ENCODE data around the gene ANKS1A.

ANKS1A gene

DNA sequence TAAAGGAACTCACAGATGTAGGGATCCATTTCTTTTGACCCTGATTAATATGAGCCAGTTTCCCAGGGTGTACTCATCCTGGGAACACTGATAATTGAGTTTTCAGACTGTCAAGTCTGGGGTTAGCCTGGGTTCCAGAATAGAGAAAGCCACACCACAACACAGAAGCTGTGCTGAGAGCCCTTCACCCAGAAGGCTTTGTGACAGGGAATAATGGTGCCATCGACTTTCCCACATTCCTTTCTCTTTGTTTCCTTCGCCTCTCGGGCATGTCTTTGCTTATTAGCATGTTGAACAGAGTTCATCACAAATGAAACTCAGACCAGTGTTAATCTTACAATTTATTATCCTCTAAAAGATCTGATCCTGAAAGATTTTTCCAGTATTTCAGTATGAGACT, 157.0 kb downstream of the ANKS1A start:
- TF ChIP-seq, protein P1, sequence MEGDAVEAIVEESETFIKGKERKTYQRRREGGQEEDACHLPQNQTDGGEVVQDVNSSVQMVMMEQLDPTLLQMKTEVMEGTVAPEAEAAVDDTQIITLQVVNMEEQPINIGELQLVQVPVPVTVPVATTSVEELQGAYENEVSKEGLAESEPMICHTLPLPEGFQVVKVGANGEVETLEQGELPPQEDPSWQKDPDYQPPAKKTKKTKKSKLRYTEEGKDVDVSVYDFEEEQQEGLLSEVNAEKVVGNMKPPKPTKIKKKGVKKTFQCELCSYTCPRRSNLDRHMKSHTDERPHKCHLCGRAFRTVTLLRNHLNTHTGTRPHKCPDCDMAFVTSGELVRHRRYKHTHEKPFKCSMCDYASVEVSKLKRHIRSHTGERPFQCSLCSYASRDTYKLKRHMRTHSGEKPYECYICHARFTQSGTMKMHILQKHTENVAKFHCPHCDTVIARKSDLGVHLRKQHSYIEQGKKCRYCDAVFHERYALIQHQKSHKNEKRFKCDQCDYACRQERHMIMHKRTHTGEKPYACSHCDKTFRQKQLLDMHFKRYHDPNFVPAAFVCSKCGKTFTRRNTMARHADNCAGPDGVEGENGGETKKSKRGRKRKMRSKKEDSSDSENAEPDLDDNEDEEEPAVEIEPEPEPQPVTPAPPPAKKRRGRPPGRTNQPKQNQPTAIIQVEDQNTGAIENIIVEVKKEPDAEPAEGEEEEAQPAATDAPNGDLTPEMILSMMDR (conservative IDR thresholded peaks at IDR 0.05) = no peak
- H3K27ac ChIP-seq = peak overlapping the region; percentile 88

DNA sequence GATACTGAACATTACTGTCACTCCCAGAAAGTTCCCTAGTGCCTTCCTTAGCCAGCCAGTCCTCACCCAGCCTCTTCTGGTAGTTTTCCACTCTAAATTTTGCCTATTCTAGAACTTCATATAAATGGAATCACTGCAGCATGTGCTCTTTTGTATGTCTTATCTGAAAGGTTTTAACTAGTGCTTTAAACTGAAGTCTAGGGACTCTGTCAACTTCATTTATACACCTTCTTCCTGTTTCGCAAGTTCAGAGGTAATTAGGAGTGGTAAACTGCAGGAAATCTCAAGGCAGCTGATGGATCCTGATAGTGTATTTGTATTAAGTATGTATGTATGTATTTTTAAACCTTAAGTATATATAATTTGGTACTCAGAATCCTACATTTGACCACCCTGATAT, 157.8 kb downstream of the ANKS1A start:
- TF ChIP-seq, protein P1 (conservative IDR thresholded peaks at IDR 0.05) = no peak
- H3K27ac ChIP-seq = peak overlapping the region; percentile 88

DNA sequence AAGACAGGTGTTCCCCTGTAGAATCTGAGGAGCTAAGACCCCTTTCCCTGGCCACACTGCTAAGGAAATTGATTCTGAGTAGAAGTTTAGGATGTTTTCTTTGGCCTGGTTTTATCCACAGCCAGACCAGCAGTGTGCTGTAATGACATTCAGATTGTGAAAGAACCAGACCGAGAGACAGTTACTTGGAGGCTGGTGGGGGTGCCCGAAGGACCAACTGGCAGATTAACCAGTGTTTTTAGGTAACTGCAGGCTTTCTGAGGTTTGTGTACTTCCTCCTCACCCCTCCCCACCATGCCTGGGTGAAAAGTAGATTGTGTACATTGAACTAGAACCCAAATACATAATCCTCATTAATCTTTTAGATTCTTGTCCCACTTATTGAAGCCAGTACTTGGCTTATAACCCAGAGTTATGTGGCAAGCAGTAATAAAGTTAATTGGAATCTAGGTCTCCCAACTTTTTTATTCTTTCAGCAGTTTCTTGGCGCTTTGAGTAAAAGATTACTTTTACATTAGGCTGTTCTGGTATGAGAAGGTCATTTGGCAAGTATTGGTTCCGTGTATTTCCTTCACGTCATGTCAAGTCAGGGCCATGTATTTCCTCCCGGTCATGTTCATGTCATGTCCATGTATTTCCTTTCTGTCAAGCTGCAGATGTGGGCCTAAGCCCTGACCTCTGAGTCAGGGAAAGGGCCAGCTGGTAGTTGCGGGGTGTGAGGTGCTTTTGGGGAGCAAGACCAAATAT, 158.4 kb downstream of the ANKS1A start:
- TF ChIP-seq, protein P1 (conservative IDR thresholded peaks at IDR 0.05) = no peak
- H3K27ac ChIP-seq = peak overlapping the region; percentile 88

DNA sequence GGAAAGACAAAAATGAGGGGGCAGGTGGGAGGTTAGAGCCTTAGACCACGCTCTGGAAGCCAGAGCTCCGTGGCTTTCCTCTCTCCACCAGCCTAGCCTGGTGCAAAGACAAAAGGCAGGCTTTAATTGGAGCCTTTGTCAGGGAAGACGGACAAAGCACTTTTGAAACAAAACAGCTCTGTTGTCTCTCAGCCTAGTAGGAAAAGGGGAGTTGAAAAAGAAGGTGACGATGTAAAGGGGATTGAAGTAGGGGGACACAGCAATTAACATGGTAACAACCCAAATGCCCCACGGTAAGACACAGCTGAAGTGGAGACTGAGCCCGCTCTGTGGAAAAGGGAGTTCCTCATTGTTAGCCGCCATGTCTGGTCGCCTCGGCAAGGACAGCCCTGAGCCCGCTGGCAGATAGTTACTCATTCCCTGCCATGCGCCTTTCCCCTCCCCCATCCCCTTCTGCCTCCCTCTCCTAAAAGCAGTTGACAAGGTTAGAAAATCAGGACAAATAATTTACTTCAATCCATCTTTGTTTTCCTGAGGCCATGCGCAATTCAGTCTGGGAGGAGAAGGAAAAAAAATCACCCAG, 159.1 kb downstream of the ANKS1A start:
- H3K27ac ChIP-seq = no peak overlapping the region; the same call in 1 of the 2 replicates
- TF ChIP-seq, protein P1 (conservative IDR thresholded peaks at IDR 0.05) = no peak

DNA sequence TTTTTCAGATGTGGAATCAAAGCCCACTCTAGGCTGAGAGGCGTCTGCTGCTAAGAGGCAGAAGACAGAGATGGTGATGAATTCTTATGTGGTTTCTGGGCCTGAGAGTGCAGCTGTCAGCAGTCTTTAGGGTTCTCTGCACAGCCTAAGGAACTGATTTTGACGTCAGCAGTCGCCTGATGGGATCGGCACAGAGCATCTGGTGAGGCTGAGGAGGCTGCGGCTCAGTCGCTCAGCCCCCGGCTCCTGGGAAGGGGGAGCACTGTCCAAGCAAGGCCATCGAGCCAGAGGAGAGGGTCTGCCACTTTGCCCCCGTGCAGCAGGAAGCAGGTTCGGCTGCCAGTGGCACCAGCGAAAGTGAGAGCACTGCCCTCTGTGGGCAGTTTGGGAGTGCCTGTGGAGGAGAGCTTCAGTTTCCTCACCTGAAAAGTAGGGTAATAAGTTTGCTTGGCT, 159.6 kb downstream of the ANKS1A start:
- H3K27ac ChIP-seq = no peak overlapping the region
- TF ChIP-seq, protein P1 (conservative IDR thresholded peaks at IDR 0.05) = no peak

DNA sequence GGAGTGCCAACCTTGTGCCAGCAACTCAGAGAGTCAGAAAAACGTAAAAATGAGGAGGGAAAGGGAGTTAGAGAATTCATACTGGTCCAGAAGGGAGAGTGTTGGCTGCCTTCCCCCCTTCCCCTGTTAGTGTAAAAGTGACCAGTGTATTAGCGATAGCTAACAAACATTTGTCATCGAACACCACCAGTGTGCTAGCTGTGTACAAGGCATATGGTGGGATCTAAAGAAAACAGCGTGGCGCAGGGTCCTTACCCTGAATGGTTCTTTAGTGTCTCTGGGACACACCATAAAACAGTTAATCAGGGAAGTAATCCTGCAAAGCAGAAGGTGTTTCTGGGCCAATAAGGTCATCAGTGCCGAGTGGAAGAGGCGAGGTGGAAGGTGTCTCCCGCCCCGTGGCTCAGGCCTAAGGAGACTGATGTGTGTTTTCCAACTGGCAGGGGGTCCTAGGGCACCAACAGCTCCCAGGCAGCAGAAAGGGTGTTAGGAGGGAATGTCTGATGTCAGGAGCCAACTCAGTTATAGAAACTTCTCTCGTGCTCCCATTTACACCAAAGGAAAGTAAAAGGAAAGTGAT, 160.2 kb downstream of the ANKS1A start:
- no peak overlapping the region for H3K27ac ChIP-seq
- TF ChIP-seq, protein P1 (conservative IDR thresholded peaks at IDR 0.05) = no peak

DNA sequence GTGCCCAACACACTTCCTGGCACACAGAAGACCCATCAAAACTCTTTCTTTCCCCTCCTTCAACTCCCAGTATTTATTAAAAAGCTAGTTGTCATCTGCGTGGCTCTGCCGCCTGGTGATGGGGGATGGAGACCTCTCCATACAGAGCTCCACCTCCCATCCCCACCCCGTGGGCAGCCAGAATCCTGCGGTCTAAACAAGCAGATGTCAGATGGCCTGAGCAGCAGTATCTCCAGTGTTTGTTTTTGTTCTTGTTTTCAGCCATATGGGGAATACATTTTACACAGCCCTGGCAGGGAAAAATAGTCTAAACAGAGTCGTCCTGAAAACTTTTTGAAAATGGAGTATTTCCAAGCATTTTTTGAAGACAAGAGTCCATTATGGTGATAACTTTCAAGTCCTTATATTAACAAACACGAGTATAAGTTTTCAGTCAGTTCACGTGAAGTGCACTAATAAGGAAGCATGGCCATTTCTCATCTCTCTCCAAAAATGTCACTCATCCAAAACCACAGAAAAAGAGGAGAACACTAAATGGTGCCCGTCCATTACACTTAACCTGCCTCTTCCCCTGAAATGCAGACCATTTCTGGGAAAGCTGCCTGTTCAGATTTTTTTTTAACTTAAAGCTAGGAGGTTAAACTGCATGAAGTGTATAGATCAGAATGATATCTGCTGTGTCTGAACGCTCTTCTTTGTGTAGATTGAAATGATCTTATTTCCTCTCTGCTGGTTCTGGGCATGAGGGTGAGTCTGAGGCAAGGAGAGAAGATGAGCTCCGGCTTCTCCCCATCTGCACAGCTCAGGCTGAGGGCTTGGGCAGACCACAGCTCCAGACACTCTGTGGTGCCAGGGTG, 161.1 kb downstream of the ANKS1A start:
- H3K27ac ChIP-seq = no peak overlapping the region
- TF ChIP-seq, protein P1 (conservative IDR thresholded peaks at IDR 0.05) = no peak
